NCI-H748 (cell line): ENCODE results near the gene MAPKAPK5.
"Not testable (repeated sequence)": the region's sequence is repeated elsewhere in the genome, so short reads cannot be mapped to it uniquely, and the experiment has no call there.

ENCODE experiments used
- DNase-seq: peaks from one replicate; lab custom pipeline; 2025; ENCODE audit not compliant: unreplicated experiment; lab: John Stamatoyannopoulos, UW

MAPKAPK5 gene

DNA sequence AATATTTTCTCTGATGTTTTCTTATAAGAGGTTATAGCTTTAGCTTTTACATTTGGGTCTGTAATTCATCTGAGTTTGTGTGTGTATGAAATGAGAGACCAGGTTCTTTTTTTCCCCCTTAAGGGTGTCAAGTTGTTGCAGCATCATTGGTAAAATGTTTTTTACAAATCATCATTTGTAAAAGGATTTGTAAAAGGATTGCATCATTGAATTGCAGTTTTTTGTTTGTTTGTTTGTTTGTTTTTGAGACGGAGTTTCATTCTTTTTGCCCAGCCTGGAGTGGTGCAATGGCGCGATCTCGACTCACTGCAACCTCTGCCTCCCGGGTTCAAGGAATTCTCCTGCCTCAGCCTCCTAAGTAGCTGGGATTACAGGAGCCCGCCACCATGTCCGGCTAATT lies 31.1 kb downstream of the MAPKAPK5 start:
- DNase-seq, result no peak

DNA sequence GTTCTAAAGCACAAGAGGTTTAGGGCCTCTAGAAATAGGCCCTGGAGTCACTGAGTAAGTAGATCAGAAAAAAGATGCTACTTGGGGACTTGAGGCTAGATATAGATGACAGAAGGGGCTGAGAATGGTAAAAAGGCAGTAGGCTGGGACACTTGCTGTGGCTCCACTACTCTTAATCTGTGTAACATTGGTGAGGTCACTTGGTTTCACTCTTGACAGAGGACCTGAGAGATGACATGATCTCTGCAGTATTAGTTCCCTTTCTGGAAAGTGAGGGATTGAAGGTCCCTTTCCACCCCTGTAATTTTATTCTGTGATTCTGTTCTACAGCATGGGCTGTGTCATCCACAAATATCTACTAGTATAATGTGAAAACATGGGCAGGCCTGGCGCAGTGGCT lies 39.7 kb downstream of the MAPKAPK5 start:
- no peak for DNase-seq

DNA sequence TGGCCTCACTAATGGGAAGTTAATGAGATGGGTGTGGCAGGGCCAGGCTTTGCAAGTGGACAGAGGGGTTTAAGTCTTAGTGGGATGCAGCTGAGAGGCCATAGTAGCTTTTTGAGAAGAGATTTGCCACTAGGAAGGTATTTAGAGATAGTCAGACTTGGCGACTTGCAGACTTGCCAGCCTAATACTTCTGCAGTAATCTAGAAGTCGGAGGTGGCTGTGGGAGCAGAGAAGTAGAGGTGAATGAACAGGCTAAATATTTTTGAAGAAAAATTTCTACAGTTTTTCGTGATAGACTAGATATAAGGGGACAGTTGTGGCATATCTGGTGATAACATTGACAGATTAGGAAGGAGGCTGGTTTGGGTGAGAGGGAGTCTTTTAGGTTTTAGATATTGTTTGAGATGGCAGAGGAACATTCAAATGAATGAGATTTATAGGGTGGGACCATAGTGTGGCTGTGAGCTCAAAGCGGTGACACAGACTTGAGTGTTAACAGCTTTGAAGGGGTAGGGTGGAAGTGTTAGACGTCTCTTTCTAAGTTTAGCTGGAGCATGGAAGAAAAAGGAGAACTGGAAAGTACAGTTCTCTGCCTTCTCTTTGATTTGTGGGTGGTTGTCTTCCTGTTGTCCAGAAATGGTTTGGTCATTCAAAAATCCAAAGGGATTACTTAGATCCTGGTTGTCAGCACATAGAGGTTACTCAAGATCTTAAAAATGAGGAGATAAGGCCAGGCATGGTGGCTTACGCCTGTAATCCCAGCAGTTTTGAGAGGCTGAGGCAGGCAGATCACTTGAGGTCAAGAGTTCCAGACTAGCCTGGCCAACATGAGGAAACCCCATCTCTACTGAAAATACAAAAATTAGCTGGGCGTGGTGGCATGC lies 44.9 kb downstream of the MAPKAPK5 start:
- DNase-seq, result no peak

DNA sequence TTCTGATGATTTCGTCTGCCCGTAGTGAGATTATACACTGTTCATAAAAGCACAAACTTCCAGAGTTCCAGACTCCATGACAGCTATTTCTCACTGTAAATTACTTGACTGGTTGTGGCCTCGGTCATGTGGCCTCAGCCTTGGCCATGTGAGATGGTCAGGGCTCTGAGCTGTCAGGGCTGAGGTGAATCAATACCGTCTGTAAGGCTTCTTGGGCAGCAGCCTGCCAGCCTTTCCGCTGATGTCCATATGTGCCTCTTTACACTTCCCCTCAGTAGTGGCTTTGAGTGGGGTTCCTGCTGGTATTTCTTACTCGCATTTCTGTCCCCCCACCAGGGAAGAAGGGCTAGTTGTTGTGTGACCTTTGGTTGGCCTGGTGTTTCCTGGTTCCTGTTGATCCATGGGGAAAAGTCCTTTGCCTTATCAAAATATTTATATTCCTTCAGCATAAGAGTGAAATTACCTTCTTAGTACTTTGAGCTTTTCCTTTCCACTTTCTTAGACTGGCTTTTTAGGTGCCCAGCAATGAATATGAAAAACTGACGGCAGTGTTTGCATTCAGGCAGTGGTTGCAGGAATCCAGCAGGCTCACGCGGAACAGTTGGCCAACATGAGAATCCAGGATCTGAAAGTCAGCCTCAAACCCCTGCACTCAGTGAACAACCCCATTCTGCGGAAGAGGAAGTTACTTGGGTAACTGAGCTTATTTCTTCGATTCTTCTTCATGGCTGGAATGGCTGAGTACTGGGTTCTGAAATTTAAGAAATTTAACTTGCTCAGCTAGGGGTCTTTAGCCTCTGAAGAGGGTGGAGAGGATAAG lies 46.1 kb downstream of the MAPKAPK5 start:
- no peak for DNase-seq

DNA sequence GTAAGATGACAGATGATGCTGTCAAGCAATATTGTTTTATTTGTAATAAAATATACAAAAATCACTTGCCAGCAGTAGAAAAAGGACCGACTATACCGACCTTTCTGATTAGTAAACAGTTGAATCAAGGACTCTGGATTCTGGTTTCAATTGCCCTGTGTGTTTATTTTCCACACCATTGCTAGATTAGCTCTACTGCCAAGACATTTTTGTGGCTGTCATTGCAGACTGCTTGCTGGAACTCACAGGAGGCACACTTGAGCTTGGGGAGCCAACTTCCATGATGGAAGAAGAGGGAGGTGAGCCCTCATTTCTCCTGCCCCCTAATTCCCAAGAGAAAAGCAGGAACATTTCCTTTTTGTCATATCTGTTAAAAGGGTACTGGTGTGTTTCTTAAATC lies 51.3 kb downstream of the MAPKAPK5 start:
- no peak for DNase-seq

DNA sequence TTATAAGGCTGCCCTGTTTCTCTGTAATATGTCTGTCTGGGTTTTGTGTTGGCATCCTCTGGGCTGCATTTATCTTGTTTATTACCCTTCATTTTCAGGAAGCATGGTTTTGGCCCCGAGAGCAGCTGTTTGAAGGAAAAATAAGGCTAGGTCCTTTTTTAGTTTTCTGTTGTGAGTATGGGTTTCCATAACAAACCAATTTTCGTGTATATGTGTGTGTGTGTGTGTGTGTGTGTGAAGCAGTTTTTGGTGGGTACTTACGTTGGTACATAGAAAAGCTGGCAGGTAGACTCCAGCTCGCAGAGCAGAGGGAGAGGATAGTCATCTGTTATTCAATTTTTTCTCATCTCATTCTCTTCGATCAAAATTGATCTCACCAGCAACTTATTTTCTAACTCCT lies 52.5 kb downstream of the MAPKAPK5 start:
- no peak for DNase-seq

DNA sequence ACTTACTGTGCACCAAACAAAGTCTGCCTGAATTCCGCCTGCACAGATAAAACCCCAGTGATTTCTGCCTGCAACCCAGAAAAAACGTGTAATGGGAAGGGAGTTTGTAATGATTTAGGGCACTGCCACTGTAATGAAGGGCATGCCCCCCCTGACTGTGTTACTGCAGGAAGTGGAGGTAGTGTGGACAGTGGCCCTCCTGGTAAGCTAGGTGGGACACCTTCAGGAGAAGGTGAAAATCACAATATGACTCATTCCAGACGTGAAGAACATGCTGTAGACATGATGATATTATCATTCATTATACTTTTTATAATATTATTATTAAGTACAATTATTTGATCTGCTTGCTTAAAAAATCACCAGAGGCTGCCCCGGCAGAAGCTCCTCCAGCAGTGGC lies 59.2 kb downstream of the MAPKAPK5 start:
- DNase-seq, result no peak

DNA sequence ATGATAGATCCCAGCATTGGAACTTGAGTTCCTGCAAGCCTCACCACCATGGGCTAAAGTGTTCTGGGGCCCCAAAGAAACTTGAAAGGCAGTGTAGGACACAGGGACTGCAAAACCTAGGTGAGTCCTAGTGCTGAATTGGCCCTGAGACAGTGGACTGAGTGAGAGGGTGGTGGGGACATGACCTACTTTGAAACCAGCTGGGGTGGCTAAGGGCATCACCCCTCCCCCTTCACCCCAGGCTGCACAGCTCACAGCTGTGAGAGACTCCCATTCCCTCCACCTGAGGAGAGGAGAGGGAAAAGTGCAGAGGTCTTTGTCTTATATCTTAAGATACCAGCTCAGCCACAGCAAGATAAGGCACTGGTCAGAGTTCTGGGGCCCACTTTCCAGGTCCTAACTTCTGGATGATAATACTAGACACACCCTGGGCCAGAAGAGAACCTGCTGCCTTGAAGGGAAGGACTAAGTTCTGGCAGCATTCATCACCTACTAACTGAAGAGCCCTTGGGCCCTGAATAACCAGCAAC lies 62.5 kb downstream of the MAPKAPK5 start:
- DNase-seq, result no peak

DNA sequence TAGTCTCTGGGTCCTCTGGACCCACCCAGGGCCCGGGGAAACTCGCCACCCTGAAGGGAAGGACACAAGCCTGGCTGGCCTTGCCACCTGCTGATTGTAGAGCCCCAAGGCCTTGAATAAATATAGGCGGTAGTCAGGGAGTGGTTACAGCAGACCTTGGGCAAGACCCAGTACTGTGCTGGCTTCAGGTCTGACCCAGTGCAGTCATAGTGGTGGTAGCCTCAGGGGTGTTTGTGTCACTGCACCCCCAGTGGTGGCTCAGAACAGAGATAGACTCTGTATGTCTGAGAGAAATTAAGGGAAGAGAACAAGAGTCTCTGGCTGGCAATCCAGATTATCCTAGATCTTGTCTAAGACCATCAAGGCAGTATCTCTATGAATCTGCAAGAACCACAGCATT lies 63.5 kb downstream of the MAPKAPK5 start:
- no peak for DNase-seq

DNA sequence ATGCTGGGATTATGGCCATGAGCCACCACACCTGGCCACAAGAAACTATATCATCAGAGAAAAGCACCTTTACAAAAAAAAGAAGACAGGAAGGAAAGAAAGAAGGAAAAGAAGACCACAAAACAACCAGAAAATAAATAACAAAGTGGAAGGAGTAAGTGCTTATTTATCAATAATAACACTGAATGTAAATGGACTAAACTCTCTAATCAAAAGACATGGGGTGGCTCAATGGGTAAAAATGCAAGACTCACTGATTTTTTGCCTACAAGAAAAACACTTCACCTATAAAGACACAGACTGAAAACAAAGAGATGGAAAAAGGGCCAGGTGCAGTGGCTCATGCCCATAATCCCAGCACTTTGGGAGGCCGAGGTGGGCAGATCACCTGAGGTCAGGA lies 65.7 kb downstream of the MAPKAPK5 start:
- no peak for DNase-seq

DNA sequence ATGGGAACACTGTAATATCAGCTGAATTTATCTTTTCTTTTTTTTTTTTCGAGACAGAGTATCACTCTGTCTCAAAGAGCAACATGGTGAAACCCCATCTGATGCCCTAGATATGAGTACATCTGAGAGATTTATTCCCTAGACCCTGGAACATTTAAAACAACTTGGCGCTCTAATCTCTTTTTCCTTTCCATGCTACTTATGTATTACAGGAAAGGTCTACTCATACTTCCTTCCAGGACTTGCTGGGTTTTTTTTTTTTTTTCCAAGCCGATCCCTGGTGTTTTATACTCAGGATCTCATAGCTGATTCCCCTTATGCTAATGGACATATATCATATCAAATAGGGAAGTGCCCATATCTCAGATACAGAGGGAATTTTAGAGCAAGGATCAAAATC lies 83.1 kb downstream of the MAPKAPK5 start:
- no peak for DNase-seq

GRCh38 chr12:111926631-111927030 lies 84.6 kb downstream of the MAPKAPK5 start:
- no peak for DNase-seq

DNA sequence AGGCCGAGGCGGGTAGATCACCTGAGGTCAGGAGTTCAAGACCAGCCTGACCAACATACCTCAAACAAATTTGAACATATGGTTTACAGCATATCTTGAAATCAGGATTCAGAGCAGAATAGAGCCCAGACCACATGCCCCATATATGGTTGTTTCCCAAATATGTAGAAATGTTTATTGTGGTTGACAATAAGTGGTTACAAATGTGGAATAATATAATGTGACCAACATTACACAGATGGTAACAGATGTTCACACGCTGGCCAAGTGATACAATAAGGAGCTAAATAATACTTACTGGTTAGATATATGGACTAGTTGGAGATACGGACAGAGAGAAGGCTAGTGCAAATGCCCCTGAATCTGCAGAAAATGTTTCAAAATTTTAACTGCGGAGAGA lies 85.3 kb downstream of the MAPKAPK5 start:
- no peak for DNase-seq

DNA sequence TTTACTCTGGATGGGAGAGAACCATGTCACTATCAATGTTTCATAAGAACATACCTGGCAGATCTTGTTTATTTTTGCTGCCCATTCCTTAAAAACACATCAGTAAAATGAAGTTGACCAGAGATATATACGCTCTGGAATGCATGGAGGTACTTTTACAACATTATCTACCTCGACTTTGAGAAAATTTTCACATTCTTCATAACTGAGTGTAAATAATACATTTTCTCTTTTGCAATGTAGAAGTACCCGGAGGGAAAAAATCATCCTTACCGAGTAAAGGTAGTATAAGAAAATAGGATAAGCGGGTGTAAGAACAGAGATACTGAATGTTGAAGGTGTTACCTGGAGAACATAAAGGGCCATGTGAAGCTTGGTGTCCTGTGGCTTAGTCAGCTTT lies 90.2 kb downstream of the MAPKAPK5 start:
- no peak for DNase-seq

DNA sequence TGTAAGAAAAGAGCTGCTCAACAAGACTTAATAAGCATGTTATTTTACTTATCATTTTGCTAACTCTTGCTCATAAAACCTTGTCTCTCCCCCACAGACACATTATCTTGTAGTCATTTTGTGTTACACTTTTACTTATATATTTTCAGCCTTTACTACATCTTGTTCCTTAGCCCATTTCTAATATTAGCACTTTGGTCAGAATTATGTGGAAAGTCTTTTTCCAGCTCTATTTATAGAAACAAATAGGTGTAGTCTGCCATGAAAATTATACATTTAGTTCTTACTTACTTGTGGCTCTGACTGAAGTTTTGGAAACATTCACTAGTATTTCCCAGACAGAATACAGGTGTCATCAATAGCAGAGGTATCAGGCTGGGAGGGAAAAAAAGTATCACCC lies 94.8 kb downstream of the MAPKAPK5 start:
- no peak for DNase-seq

- no peak for DNase-seq
Observed at GRCh38 chr12:111937429-111937828, 95.4 kb downstream of the MAPKAPK5 start.

- DNase-seq, result peak; percentile 4
Observed at GRCh38 chr12:111942557-111942956, 100.5 kb downstream of the MAPKAPK5 start.

DNA sequence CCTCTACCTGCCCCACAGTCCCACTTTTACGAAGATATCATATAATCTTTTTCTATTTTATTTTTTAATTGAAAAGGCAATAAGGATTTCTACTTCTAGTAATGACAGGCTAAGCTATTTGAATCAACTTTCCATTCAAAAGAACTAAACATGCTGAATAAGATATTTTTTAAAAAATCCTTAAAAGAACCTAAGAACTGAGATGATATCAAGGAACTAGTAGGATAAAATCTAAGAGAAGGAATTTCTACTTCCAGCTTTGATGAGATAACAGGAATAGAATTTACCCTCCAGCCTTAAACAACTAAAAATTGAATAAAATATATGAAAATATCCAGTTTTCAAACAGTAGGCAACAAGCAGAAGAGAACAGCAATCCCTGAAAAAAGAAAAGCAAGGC lies 101.9 kb downstream of the MAPKAPK5 start:
- DNase-seq, result no peak

DNA sequence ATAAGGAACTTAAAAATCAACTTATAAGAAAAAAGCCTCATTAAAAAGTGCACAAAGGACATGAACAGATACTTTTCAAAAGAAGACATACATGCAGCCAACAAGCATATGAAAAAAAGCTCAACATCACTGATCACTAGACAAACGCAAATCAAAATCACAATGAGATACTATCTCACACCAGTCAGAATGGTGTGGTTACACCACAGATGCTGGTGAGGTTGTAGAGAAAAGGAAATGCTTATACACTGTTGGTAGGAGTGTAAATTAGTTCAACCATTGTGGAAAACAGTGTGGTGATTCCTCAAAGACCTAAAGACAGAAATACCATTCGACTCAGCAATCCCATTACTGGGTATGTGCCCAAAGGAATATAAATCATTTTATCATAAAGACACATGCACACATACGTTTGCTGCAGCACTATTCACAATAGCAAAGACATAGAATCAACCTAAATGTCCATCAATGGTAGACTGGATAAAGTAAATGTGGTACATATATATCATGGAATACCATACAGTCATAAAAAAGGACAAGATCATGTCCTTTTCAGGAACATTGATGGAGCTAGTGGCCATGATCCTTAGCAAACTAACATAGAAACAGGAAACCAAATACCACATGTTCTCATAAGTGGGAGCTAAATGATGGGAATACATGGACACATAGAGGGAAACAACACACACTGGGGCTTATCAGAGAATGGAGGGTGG lies 109.1 kb downstream of the MAPKAPK5 start:
- not testable (repeated sequence) for DNase-seq
